Hippocampal formation (tissue), 2 donors: ENCODE results near the gene NFIX.
A peak's percentile ranks its signal among the peaks of the same experiment; 100 is the strongest.

Experiments
- DNase-seq, 2 donors: peaks; one replicate each; lab custom pipeline; 2025; lab: John Stamatoyannopoulos, UW

Gene NFIX

GRCh38 chr19:13020002-13020414, 24.7 kb downstream of the NFIX start:
- no peak for DNase-seq

DNA sequence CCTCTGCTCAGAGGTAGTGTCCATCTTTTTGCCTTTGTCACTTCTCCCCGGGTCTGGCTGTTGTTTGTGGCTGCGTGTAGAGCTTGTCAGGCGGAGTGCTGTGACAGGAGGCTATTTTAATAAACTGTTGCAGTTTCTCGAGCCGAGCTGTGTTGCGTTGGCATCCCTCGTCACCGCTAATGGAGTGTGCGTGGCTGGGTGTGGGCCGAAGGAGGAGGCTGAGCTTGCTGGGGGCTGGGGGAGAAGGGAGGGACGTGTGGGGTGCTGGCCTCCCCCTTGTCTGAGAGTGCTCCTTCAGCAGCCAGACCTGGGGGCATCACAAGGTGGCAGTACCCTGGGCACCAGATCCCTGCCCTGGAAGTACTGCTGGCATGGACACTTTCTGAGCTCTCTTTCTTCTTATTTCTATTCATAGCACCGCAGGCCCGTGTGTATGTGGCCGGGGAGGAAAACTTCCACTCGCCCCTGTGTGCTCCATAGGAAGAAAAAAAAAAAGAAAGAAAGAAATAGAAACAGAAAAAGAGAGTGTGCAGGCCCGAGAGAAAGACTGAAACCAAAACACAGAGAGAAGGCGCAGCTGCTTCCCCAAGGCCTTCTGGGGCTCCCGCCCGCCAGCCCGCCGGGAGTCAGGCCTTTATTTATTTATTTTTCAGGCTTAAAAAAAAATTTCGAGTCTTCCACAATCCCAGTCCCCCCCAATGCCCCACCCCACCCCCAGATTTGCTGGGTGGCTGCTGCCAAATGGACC, 27.0 kb downstream of the NFIX start:
- DNase-seq: peak in 1 of 2 donors; percentile 84

DNA sequence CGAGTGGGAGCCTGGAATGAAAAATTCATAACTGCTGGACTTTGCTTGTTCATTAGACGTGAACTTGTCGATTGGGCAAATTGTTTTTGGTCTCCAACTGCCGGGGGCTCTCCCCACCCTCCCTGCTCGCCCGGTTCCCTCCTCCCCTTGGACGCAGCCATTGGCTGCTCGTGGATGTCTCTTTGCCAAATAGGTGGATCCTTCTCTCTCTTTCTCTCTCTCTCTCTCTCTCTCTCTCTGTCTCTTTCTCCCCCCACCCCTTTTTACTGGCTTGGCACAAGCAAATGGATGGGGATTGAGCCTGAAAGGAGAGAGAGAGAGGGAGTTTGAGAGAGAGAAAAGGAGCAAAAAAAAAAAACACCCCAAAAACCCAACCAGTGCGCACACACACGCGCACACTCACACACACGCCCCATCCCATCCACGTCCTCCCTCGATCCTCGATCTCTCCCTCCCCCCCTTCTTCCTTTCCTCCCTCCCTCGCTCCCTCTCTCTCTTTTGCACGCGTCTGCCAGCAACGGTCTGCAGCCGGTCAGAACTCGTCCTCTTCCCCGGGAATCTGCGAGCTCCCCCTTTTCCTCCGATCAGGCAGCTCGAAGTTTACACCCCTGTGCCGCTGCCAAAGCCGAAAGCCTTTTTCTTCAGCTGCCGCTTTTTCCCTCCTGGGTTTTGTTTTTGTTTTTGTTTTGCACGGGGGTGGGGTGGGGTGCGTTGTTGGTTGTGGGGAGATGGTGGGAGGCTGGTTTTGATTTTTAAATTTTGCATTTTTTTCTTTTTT, 27.8 kb downstream of the NFIX start:
- peak; percentile 84 to 95 for DNase-seq

DNA sequence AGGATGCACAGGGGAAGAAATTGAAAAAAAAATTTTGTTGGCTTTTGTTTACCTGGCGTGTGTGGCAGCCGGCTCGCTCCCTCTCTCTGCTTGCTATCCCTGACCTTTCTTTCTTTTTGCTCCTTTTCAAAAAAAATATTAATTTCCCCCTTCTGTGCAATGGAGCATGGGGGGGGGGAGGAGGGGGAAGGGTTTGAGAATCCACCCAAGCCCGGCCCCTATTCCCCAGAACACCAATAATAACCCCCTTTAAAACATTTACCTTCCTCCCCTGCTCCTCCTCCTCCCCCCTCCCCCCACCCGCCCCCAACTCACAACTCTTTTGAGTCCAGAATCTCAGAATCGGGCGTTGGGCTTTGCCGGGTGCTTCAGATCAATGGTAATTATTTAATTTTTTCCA, 28.4 kb downstream of the NFIX start:
- DNase-seq: no peak

DNA sequence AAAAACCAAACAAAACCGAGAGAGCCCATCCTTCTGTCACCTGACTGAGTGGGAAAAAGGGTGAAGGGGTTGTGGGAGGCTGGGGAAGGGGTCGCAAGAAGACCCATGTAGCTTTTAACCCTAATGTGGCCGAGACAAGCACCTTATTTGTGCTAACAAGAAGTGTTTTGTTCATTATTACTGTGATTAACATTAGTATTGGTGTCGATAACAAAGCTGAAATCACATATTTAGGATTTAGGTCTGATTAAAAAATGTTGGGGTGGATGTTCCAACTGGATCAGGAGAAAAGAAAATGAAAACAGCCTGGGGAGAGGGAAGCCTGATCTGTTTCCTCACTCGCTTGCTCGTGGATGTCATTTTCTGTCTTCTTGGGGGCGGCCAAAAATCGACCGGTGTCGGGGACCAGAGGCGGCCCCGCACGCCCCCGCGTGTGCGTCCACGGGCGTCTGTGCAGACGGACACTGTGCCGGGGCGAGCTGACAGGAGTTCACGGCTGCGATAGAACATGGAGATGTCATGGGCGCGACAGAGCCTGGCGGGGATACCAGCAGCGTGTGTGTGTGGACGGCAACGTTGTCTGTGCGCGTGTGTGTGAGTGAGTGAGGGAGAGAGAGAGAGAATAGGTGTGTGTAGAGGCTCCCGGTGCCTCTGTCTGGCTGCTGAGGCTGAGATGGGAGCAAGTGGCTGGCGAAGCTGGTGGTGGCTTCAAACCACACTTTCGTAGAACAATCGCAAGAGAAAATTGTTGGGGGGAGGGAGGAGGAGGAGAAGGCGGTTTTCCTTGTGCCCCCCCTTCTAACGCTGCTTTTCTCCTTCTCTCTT, 29.1 kb downstream of the NFIX start:
- DNase-seq: no peak

- no peak for DNase-seq
Measured at GRCh38 chr19:13024951-13025697, 29.8 kb downstream of the NFIX start.

DNA sequence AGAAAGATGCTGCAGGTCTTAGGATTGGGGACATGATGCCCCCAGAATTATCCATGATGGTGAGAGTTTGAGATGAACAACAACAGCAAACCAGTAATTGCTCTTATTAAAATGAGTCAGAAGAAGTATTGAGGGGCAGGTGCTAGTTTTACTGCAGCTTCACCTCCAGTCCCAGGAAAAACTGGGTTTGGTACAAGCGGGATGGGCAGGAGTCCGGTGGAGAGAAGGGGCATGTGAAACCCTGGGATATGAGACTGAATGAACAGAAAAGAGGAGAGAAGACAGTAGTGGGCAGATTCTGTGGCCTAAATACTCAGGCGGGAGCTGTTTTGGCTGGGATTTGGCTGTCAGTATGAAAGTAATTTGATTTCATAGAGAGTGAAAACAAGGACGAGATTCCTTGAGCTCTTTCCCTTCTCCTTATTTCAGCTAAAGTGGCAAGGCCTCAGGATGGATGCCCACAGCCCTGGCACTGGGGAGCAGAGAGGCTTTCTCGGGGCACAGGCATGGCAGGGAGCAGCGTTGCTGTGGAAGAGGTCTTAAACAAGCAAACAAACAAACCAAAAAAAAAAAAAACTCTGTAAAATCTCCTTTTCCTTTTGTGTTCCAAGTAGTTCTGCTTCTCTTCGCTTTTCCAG, 30.7 kb downstream of the NFIX start:
- DNase-seq: no peak

GRCh38 chr19:13026462-13027370, 31.4 kb downstream of the NFIX start:
- no peak for DNase-seq

GRCh38 chr19:13027557-13027956, 32.3 kb downstream of the NFIX start:
- DNase-seq: no peak

DNA sequence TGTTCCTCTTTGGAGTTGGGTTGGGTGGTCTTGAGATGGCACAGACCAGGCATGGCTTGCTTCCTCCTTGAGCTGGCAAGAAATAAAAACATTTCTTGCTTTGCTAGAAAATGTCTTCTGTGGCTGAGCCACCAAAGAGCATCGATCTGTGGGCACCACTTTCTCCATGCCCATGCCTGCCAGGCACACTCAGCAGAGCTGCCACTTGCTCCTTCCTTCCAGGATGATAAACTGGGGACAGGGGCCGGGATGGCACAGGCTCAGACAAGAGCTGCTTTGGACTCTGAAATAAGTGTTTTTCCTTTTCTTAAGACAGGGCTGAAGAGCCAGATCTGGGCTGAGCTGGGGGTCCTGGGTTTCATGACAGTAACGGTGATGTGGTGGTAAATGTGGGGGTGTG, 32.8 kb downstream of the NFIX start:
- DNase-seq: no peak

GRCh38 chr19:13029301-13029880, 34.1 kb downstream of the NFIX start:
- DNase-seq: no peak

GRCh38 chr19:13029893-13030292, 34.6 kb downstream of the NFIX start:
- peak in 1 of 2 donors; percentile 76 for DNase-seq

DNA sequence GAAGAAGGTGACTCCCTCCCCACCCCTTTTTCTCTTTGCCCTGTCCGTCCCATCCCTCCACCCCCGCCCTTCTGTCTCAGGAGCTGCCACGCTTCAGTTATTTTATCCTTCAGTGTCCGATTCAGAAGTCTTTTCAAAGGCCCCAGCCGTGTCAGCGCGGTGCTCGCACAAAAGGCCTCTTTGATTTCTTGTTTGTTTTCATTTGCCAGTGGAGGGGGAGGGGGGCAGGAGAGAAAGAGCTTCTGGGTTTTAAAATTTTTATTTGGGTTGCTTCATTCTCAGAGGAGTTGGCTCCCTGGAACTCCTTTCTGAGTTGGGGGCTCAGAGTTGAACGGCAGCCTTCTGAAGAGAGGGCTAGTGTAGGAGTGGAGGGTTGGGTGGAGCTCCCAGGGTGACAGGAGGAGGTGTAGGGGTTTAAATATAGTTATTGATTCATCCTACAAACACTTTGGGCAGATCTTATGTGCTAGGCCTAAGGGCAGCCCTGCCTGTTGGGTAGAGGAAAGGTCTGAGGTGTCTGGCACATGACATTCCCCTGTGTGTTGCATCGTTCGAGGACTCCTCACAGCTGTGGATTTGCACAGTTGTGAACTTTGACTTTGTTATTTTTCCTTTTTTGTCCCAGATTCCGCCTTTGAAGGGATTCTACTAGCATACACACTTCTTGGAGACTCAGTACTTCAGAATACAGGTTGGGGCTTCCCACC, 36.8 kb downstream of the NFIX start:
- DNase-seq: peak; percentile 75 to 84

DNA sequence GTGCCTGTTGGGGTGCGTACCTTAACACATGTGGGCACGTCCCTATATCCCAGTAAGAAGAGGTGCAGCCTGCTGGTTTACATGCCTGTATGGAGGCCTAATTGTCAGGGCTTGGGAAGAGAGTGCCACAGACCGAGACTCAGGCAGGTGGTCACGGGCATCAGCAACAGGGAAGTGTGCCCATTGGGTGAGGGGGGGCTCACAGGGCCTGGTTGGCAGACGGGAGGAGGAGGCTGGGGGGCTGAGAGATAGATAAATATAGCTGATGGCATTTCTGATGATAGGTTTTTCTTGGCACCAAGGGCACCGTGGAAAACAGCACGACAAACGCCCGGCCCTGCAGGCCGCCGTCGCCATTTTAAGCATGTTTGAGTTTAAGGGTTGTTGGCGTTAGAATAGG, 37.6 kb downstream of the NFIX start:
- DNase-seq: no peak

GRCh38 chr19:13033244-13033643, 38.0 kb downstream of the NFIX start:
- no peak for DNase-seq

DNA sequence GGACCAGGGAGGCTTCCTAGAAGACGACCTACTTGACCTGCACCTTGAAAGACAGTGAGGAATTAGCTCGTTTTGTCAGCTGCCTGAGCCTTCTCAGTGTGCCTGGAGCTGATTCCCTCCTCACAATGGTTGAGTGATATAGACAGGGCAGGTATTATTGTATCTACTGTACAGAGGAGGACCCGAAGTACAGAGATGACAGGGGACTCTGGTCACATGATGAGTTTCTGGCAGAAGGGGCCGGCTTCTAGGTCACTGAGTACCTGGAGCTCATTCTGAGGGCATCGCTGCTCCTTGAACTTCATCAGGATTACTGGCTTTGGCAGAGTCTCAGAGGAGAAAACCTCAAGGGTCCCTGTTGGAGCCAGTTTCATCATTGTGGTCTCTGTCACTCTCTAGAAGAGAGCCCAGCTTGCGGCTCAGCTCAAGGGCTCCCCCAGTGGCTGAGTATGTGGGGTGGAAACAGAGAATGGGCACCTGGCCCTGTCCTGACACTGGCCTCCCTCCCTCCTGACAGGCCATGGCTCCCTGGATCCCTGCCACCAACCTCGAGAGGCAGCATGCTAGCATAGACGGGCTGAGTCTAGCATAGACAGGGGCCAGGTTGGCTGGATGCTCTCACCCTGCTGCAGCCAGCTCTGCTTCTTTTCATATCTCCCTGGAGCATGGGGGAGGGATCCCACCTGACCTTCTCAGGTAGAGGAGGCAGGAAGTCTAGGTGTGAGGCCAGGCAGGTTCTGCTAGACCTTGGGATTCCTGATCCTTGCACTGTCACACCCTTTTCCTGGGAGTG, 38.7 kb downstream of the NFIX start:
- DNase-seq: peak in 1 of 2 donors; percentile 70

DNA sequence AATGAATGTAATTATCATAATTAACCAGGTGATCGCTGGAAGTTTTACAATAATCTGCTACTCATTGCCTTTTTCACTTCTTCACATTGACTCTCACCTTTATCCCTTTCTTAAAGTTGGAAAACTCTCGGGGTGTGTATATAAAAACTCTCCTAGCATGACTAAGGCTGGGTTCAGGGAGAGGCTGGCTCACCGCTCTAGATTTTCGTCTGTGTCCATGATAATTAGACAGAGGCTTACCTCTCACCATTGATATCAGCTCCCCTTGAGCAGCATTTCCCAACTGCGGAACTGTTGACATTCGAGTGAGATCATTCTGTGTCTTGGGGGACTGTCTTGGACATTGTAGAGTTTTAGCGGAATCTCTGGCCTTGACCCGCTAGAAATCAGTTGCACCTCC, 39.4 kb downstream of the NFIX start:
- DNase-seq: no peak

DNA sequence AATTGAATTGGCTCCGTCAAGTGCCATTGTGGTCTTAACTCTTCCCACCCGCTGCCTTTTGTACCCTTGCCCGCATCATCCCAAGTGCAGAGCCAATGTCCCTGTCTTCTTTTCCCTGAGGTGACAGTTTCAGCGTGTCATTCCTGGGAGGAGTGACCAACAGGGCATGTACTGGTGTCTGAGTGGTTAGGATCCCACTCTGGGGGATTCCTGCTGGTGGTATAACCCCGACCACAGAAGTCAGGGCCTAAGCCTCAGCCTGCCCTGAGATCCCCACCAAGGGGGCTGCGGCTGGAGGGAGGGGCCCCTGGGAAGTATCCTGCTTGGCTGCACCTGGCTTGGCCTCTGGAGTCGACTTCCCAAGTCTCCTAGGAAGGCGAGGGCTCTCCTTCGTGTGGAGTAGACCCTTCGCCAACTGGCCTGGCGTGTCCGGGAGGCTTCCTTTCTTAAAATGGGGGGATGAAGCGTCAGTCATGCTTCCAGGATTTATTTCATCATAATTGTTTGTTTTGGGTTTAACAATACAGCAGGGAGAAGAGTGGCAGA, 40.6 kb downstream of the NFIX start:
- no peak for DNase-seq
